HepG2 (cell line): Measurements from ENCODE around the gene CPE. TPM values are rescaled to one million over a fixed set of nuclear protein-coding genes. Genes with fewer than 3 reads are reported as not detected.

Experiments used
- ATAC-seq: fragments of 200-7000 bp; cut with Tn5 transposase; 3 replicates; pipeline ENCODE4 v1.9.1; 2020; ENCODE audit warnings: mild to moderate bottlenecking, moderate library complexity
- BruUV-seq: library from RNA; stranded (reverse); fragments of 400-500 nt; replicated peaks from 2 replicates; lab custom pipeline; 2021; lab: Mats Ljungman, UMichigan
- CTCF ChIA-PET: fragments of 300-600 bp; formaldehyde crosslinking; extraction: SDS; loops from one replicate; lab custom pipeline; 2021; ENCODE audit warnings: low total read pairs, inconsistent platforms, low intra/inter-chr PET ratio; lab: Yijun Ruan, JAX
- POLR2A ChIA-PET: fragments of 350-600 bp; sonication (Branson Sonifier 250); formaldehyde crosslinking; loops from one replicate; lab custom pipeline; 2020; ENCODE audit warnings: antibody characterized with exemption, inconsistent platforms; lab: Yijun Ruan, JAX
- DNase-seq: peaks from one replicate; pipeline ENCODE4 v3.0.0-alpha.2; 2015; ENCODE audit warnings: low spot score
- FAIRE-seq: peaks from 3 replicates; lab custom pipeline; 2011; peaks lifted over from hg19 to GRCh38; lab: Jason Lieb, UNC
- H2AFZ ChIP-seq: one replicate; pipeline ENCODE4 v1.6.1; 2011; ENCODE audit warnings: low read length, inconsistent platforms
- H3K27ac ChIP-seq: fragments of 300-600 bp; 3 replicates; pipeline ENCODE4 v1.8.0; 2011; ENCODE audit warnings: mixed run types, mild to moderate bottlenecking, mixed read lengths, low read length, inconsistent platforms; ENCODE audit not compliant: insufficient read depth; ENCODE audit errors: extremely low read length
- H3K27me3 ChIP-seq, 2 experiments: fragments of 200-600 bp in 1 of 2; 2 replicates in 1 of 2; 3 replicates in 1 of 2; pipeline versions ENCODE4 v1.6.0 to v1.8.0; 2011; ENCODE audit warnings: low read length in 2 of 2, mild to moderate bottlenecking in 2 of 2, moderate library complexity in 2 of 2, inconsistent platforms in 1 of 2; ENCODE audit not compliant: insufficient read depth in 2 of 2, control insufficient read depth in 1 of 2
- H3K36me3 ChIP-seq, 2 experiments: fragments of 200-600 bp in 1 of 2; replicated peaks in 1 of 2; 2 replicates in 1 of 2; 3 replicates in 1 of 2; pipeline versions ENCODE4 v1.5.1 to v1.8.0; 2011; ENCODE audit warnings: low read length in 2 of 2, inconsistent platforms in 1 of 2; ENCODE audit not compliant: insufficient read depth in 2 of 2, control insufficient read depth in 1 of 2
- H3K4me1 ChIP-seq: 2 replicates; pipeline ENCODE4 v1.5.1; 2012; ENCODE audit warnings: low read length, inconsistent platforms; ENCODE audit not compliant: insufficient read depth
- H3K4me2 ChIP-seq: 2 replicates; pipeline ENCODE4 v1.6.0; 2011; ENCODE audit warnings: low read depth, low read length, inconsistent platforms
- H3K4me3 ChIP-seq, 3 experiments: fragments of 200-600 bp in 1 of 3; sonication (generic), shearing (Covaris generic) in 1 of 3; replicated peaks in 1 of 3; 2 replicates each; pipeline ENCODE4 v1.5.1; 2011 to 2016; ENCODE audit warnings: low read length in 3 of 3, inconsistent platforms in 2 of 3, low read depth in 2 of 3, mild to moderate bottlenecking in 2 of 3, control low read depth in 1 of 3, mixed read lengths in 1 of 3; ENCODE audit not compliant: insufficient read depth in 1 of 3
- H3K79me2 ChIP-seq: one replicate; pipeline ENCODE4 v1.6.1; 2011; ENCODE audit warnings: low read length, inconsistent platforms; ENCODE audit not compliant: insufficient read depth
- H3K9ac ChIP-seq: 2 replicates; pipeline ENCODE4 v1.6.0; 2011; ENCODE audit warnings: mild to moderate bottlenecking, low read depth, low read length, inconsistent platforms; ENCODE audit not compliant: insufficient read depth
- H3K9me3 ChIP-seq: 2 replicates; pipeline ENCODE4 v1.5.1; 2012; ENCODE audit warnings: mild to moderate bottlenecking, low read length
- H4K20me1 ChIP-seq: 2 replicates; pipeline ENCODE4 v1.6.0; 2011; ENCODE audit warnings: inconsistent platforms, mild to moderate bottlenecking, low read length, moderate library complexity; ENCODE audit not compliant: insufficient read depth
- ELF1 ChIP-seq: sonication (generic); formaldehyde crosslinking; IDR thresholded peaks from 2 replicates; pipeline ENCODE4 v1.4.0; 2020; ENCODE audit warnings: missing genetic modification reagents
- SMC3 ChIP-seq: IDR thresholded peaks from 2 replicates; pipeline ENCODE4 v1.6.1; 2011; ENCODE audit warnings: low read length, improper control_type of control experiment
- STAG1 ChIP-seq: sonication (generic); formaldehyde crosslinking; IDR thresholded peaks from 2 replicates; pipeline ENCODE4 v1.4.0; 2020; ENCODE audit warnings: missing genetic modification reagents
- ZNF205 ChIP-seq: IDR thresholded peaks from 2 replicates; pipeline ENCODE4 v1.6.1; 2018; ENCODE audit warnings: missing biosample characterization, missing genetic modification reagents
- ZNF256 ChIP-seq: sonication (generic); formaldehyde crosslinking; conservative IDR thresholded peaks from 2 replicates; pipeline ENCODE4 v1.4.0; 2020; ENCODE audit warnings: missing genetic modification reagents
- ZNF354B ChIP-seq: sonication (generic); formaldehyde crosslinking; IDR thresholded peaks from 2 replicates; pipeline ENCODE4 v1.8.0; 2022; ENCODE audit warnings: mild to moderate bottlenecking, missing genetic modification reagents
- ZNF557 ChIP-seq: sonication (generic); formaldehyde crosslinking; IDR thresholded peaks from 2 replicates; pipeline ENCODE4 v1.4.0; 2020; ENCODE audit warnings: missing genetic modification reagents
- WGBS: methylation state at CpG from one replicate; pipeline ENCODE4 v1.1.6; 2017; ENCODE audit warnings: low lambda C conversion rate; 5-methylcytosine and 5-hydroxymethylcytosine counted together
- in situ Hi-C: cut with HindIII; loops from 2 replicates; pipeline ENCODE4 v1.10.0; 2017; ENCODE audit warnings: low pct_unique_long_range_greater_than_20kb; ENCODE audit not compliant: extremely low pct_ligation_motif_present
- intact Hi-C: fragments of 100-400 bp; cut with micrococcal nuclease; formaldehyde crosslinking; loops from one replicate; pipeline ENCODE4 v1.10.0; 2022; ENCODE audit not compliant: unreplicated experiment
- polyA plus RNA-seq, 8 experiments: library from polyadenylated mRNA; depleted of rRNA in 3 of 8; stranded (reverse) in 7 of 8; unstranded in 1 of 8; fragments of >200 nt; fragmentation: Illumina TruSeq in 4 of 8; extraction: Trizol in 4 of 8; gene quantifications; 2 replicates each; pipeline versions ENCODE4 v1.2.1 to v1.2.3, GENCODE V29; 2011 to 2016; ENCODE audit warnings: low read depth in 4 of 8, missing spikeins in 1 of 8, mixed read lengths in 1 of 8; ENCODE audit not compliant: insufficient read depth in 1 of 8
- total RNA-seq, 5 experiments: library from RNA; depleted of rRNA; stranded (reverse); fragments of >200 nt; fragmentation: Illumina TruSeq; extraction: Trizol; gene quantifications; 2 replicates each; pipeline ENCODE4 v1.2.3, GENCODE V29; 2016; ENCODE audit warnings: low read depth in 1 of 5
- TF ChIP-seq, protein P1 (sequence below): sonication (generic); formaldehyde crosslinking; IDR thresholded peaks from 2 replicates; pipeline ENCODE4 v1.5.0; 2020; ENCODE audit warnings: mild to moderate bottlenecking, missing genetic modification reagents, moderate library complexity

CPE gene
- total and polyA plus RNA-seq, 2 of the 13 experiments (the other 11 are each of a cell fraction or from before 2014, with no cell fraction given), result 268 to 852 TPM

DNA sequence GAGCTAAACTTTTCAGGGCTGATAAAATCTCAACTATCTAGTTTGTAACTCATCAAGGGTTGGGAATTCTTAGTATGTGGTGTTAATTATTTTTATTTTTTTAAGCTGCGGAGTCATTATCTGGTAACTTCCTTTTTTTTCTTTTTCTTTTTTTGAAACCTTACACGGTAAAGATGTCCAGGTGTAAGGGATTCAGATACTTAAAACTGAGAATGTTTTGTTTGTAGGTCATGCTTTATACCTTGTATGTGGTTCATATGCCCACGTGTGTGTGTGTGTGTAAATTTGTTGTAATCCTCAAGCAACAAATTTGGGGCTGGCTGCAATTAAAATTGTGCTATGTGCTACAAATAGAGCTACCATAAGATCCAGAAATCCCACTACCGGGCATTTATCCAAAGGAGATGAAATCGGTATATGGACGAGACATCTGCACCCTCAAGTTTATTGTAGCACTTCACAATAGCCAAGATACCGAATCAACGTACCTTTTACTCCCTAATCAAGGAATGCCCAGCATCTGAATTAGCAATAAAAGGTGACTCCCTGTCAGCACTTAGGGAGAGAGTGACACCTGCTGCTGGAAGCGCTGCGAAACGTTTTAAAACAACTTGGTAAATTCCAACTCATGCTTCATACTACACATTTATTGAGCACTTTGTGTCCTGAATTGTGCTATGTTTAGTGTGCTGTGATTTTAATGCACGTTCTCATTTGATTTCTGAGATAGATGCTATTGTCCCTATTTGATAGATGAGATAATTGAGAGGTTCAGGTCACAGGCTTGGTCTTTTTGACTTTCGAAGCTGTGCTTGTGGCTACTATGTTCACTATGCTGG lies 35.2 kb upstream of the CPE start (continued):
- TF ChIP-seq ZNF256 (CRISPR knock-in tag) (peak; percentile 47; the same call in 1 of the 2 replicates), ZNF354B (CRISPR knock-in tag) (0 out of 2 replicates have a peak, but pooled peaks have one; percentile 69), ZNF205 (CRISPR knock-in tag) (0 out of 2 replicates have a peak, but pooled peaks have one; percentile 27), ZNF557 (0 out of 2 replicates have a peak, but pooled peaks have one; percentile 34)
- TF ChIP-seq, all 625 proteins: peak for 62

DNA sequence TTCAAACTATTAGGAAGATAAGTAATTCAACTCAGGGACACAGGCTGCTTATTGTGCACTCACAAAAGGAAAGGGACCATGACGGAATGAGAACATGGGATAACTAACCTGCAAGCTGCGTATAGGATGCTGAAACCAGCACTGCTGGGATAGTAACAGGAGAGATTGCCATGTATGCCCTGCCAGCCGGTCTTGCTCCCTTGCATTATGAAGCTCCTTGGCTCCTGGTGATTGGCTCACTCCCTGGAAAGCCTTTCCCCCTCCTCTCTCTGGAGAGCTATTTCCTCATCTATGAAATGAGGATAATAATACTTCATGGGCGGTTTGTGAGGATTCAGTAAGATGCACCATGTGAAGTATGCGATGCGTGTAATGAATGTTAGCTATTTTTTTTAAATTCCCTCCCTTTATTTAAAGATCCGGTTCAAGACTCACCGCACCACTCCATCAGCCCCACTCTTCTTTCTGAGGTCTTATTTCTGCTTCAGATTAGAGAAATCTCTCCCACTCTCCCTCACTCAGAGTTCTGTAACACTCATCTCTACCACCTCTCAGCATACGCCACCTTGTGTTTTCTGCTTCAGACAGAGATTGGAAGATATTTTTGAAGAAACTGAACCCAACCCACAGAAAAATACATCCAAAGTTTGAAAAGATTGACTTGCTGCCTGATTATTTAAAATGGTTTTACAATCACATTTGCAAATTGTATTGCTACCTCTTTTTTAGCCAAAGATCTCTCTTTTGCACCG lies 33.0 kb upstream of the CPE start:
- in situ Hi-C loops (no loop called here), intact Hi-C loops (no loop called here)
- 47% methylated on average over 9 of the region's 10 CpGs for WGBS
- no peaks in the 10 kb centered on the region for H3K79me2 ChIP-seq
- ATAC-seq (peak; percentile 70), FAIRE-seq (no peak), DNase-seq (no peak)
- TF ChIP-seq ELF1, result no peak
- peak; percentile 57 for TF ChIP-seq STAG1 (CRISPR knock-in tag)
- TF ChIP-seq SMC3, result peak; percentile 33; the same call in 1 of the 2 replicates
- TF ChIP-seq, protein P1, sequence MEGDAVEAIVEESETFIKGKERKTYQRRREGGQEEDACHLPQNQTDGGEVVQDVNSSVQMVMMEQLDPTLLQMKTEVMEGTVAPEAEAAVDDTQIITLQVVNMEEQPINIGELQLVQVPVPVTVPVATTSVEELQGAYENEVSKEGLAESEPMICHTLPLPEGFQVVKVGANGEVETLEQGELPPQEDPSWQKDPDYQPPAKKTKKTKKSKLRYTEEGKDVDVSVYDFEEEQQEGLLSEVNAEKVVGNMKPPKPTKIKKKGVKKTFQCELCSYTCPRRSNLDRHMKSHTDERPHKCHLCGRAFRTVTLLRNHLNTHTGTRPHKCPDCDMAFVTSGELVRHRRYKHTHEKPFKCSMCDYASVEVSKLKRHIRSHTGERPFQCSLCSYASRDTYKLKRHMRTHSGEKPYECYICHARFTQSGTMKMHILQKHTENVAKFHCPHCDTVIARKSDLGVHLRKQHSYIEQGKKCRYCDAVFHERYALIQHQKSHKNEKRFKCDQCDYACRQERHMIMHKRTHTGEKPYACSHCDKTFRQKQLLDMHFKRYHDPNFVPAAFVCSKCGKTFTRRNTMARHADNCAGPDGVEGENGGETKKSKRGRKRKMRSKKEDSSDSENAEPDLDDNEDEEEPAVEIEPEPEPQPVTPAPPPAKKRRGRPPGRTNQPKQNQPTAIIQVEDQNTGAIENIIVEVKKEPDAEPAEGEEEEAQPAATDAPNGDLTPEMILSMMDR (CRISPR knock-in tag), result peak; percentile 51
- H3K36me3 ChIP-seq, result peaks cover 2 to 4% of the 10 kb centered on the region in 2 experiments; a peak in 2 of 5 replicates
- peaks cover 26% of the 10 kb centered on the region for H4K20me1 ChIP-seq
- no peak overlapping the region for H3K27ac ChIP-seq
- BruUV-seq, result no TSS peak
- no peak overlapping the region for H3K9ac ChIP-seq
- no peaks in the 10 kb centered on the region; a peak in 1 of 5 replicates for H3K27me3 ChIP-seq
- 0 out of 2 replicates have a peak overlapping the region, but pooled peaks have one; percentile 18 for H3K4me2 ChIP-seq
- no peaks in the 10 kb centered on the region for H3K9me3 ChIP-seq
- H3K4me1 ChIP-seq, result peaks cover 2% of the 10 kb centered on the region
- ChIA-PET POLR2A (interaction anchor here (1.2 to 1.5 kb wide), 2 partner anchors 19 to 33 kb away, joined by 3 to 4 read pairs; partner anchors contain the start of genes CPE and MSMO1), CTCF (interaction anchor here (1.5 kb wide), 1 partner anchor 215 kb away, joined by 6 read pairs; no protein-coding TSS in a partner anchor)
- no peak overlapping the region for H3K4me3 ChIP-seq
- H2AFZ ChIP-seq, result no peak overlapping the region
